Stimulated activated CD8-positive, alpha-beta memory T cell treated with anti-CD3 and anti-CD28 coated beads, Interleukin-12 subunit alpha, Interleukin-12 subunit beta, amount 100 ng/mL, for 24 hours (primary cell): ENCODE data around the gene GET4.
"Not testable (repeated sequence)": the region's sequence is repeated elsewhere in the genome, so short reads cannot be mapped to it uniquely, and the experiment has no call there.

Experiments
- DNase-seq: peaks from one replicate; pipeline ENCODE4 v3.0.0-alpha.2; 2020; ENCODE audit errors: extremely low read depth

Gene GET4

GRCh38 chr7:898855-899681 is 22.7 kb downstream of the GET4 start:
- no peak for DNase-seq

- no peak for DNase-seq
Measured at GRCh38 chr7:899806-900205, 23.5 kb downstream of the GET4 start.

- DNase-seq = no peak
Measured at GRCh38 chr7:900331-901040, 24.1 kb downstream of the GET4 start.

- DNase-seq = no peak
Measured at GRCh38 chr7:901041-901387, 24.7 kb downstream of the GET4 start.

GRCh38 chr7:901388-902154 is 25.2 kb downstream of the GET4 start:
- DNase-seq = no peak

- DNase-seq = no peak
Measured at GRCh38 chr7:902996-903395, 26.6 kb downstream of the GET4 start.

GRCh38 chr7:903921-904755 is 27.8 kb downstream of the GET4 start:
- DNase-seq = no peak

GRCh38 chr7:904847-905246 is 28.5 kb downstream of the GET4 start:
- no peak for DNase-seq

GRCh38 chr7:906776-907157 is 30.4 kb downstream of the GET4 start:
- DNase-seq = no peak

- no peak for DNase-seq
Measured at GRCh38 chr7:907158-907980, 31.0 kb downstream of the GET4 start.

- DNase-seq = no peak
Measured at GRCh38 chr7:908159-908581, 31.8 kb downstream of the GET4 start.

- not testable (repeated sequence) for DNase-seq
Measured at GRCh38 chr7:908591-909357, 32.4 kb downstream of the GET4 start.

- no peak for DNase-seq
Measured at GRCh38 chr7:909358-910329, 33.3 kb downstream of the GET4 start.

- DNase-seq = no peak
Measured at GRCh38 chr7:910441-910861, 34.1 kb downstream of the GET4 start.

GRCh38 chr7:910931-911431 is 34.6 kb downstream of the GET4 start:
- DNase-seq = no peak

- DNase-seq = no peak
Measured at GRCh38 chr7:911791-912480, 35.6 kb downstream of the GET4 start.

GRCh38 chr7:913736-914520 is 37.6 kb downstream of the GET4 start:
- DNase-seq = no peak
